Gastroesophageal sphincter (tissue), 3 donors: Measurements from ENCODE around the gene EEF1B2.
"Not testable (repeated sequence)": the region's sequence is repeated elsewhere in the genome, so short reads cannot be mapped to it uniquely, and the experiment has no call there.

ENCODE experiments used
- CTCF ChIP-seq, 4 experiments: fragments of 200-600 bp in 2 of 4; fragments of 450-650 bp in 2 of 4; sonication (generic) in 1 of 4; IDR thresholded peaks; one replicate each; pipeline ENCODE4 v1.5.1; 2017 to 2019; ENCODE audit warnings: antibody characterized with exemption in 4 of 4, mild to moderate bottlenecking in 2 of 4, moderate library complexity in 2 of 4
- POLR2A ChIP-seq, 2 donors: fragments of 450-650 bp; IDR thresholded peaks; one replicate each; pipeline ENCODE4 v1.6.1; 2017; ENCODE audit warnings: antibody characterized with exemption in 2 of 2, mild to moderate bottlenecking in 2 of 2, moderate library complexity in 1 of 2
- POLR2AphosphoS5 ChIP-seq: sonication (generic); formaldehyde crosslinking; IDR thresholded peaks from one replicate; pipeline ENCODE4 v1.6.1; 2017; ENCODE audit warnings: antibody characterized with exemption

GRCh38 chr2:206157014-206157413, 2.7 kb upstream of the EEF1B2 start:
- TF ChIP-seq CTCF (IDR thresholded peaks at IDR 0.05); POLR2A (IDR thresholded peaks at IDR 0.05); POLR2AphosphoS5: not testable (repeated sequence)
